Measurements from ENCODE around the gene MRPS7. TPM values are rescaled to one million over a fixed set of nuclear protein-coding genes. Genes with fewer than 3 reads are reported as not detected.

MRPS7 gene
- total and polyA plus RNA-seq, 9 of the 15 experiments (the other 6 are each of a cell fraction or from before 2014, with no cell fraction given) = 107 to 244 (median 132) TPM

- no peak for TF ChIP-seq CREB5 (CRISPR knock-in tag; IDR thresholded peaks at IDR 0.05)
- TF ChIP-seq ATF7 (IDR thresholded peaks at IDR 0.05) = peak; percentile 55; the same call in 1 of the 2 replicates
- no peak for TF ChIP-seq NELFE (IDR thresholded peaks at IDR 0.05; ENCODE audit: insufficient read depth, insufficient read length)
- no peak for TF ChIP-seq PRMT5 (CRISPR knock-in tag; IDR thresholded peaks at IDR 0.05)
- TF ChIP-seq GTF2A2 (tag; IDR thresholded peaks at IDR 0.05) = no peak
- TF ChIP-seq CCAR2 (IDR thresholded peaks at IDR 0.05; ENCODE audit: low read depth, low read length) = no peak
- peak; percentile 60 to 91 (median 83) for TF ChIP-seq CTCF (IDR thresholded peaks at IDR 0.05 in 2 of 3, conservative IDR thresholded peaks at IDR 0.05 in 1 of 3; ENCODE audit: insufficient read depth in 2 of 3, low read depth in 1 of 3, low read length in 3 of 3)
- no peak for TF ChIP-seq ZEB2 (IDR thresholded peaks at IDR 0.05)
- no peak for TF ChIP-seq ZNF146 (CRISPR knock-in tag; IDR thresholded peaks at IDR 0.05; ENCODE audit: unreplicated experiment)
- no peak for TF ChIP-seq XRCC5 (IDR thresholded peaks at IDR 0.05; ENCODE audit: low read depth, low read length)
- peak in 1 of 2 experiments; percentile 41; a peak in 1 of 4 replicates for TF ChIP-seq RCOR1 (IDR thresholded peaks at IDR 0.05; ENCODE audit: borderline replicate concordance in 1 of 2, low read depth in 2 of 2, low read length in 2 of 2)
- no peak for TF ChIP-seq PPARD (CRISPR knock-in tag; IDR thresholded peaks at IDR 0.05)
- TF ChIP-seq MTA3 (IDR thresholded peaks at IDR 0.05; ENCODE audit: borderline replicate concordance) = peak; percentile 90
- TF ChIP-seq ZKSCAN8 (CRISPR knock-in tag; IDR thresholded peaks at IDR 0.05) = no peak
- TF ChIP-seq ZBTB40 (IDR thresholded peaks at IDR 0.05) = peak; percentile 76
- TF ChIP-seq ZBTB40 (CRISPR knock-in tag; IDR thresholded peaks at IDR 0.05) = no peak
Observed at GRCh38 chr17:75271233-75271954, 9.7 kb downstream of the MRPS7 start (continued).

Data from K562 (cell line).